GF-D8 (cell line): ENCODE results near the gene CTXND1.

Experiments used
- DNase-seq: peaks from one replicate; lab custom pipeline; 2025; lab: John Stamatoyannopoulos, UW

Gene CTXND1

GRCh38 chr15:80259942-80260510 lies 8.0 kb upstream of the CTXND1 start:
- no peak for DNase-seq

DNA sequence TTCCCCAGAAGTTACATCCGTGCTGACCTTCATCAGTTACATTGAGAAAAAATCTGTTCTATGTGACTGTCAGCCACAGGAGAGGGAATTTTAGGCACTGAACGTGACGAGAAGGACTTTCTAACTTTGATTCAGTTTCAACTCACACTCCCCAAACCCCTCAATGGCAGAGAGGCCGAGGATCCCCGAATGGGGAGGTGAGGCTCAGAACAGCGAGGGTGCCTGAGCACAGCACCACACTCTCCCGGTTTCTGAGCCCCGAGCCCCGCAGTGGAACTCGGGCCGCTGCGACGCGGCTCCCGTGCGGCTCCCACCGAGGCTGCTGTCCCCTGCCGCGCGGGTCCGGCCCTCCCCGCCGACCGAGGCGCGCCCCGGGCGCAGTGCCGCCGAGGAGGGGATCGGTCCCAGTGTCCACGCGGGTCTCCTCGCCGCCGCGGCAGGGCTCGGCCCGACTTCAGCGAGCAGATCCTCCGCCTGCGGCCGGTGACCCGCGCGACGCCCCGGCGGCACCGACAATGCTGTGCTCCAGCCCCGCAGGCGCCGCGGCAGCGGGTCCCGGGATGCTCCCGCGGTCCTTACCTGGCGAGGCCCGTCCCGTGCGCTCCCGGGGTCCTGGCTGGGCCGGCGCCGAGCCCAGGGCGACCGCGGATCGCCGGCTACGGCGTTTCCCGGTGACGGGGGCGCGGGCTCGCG lies 439 bp downstream of the CTXND1 start:
- DNase-seq: no peak

GRCh38 chr15:80250614-80251427 lies 1.2 kb downstream of the CTXND1 start:
- DNase-seq: no peak

- no peak for DNase-seq
Measured at GRCh38 chr15:80249973-80250372, 2.0 kb downstream of the CTXND1 start.

DNA sequence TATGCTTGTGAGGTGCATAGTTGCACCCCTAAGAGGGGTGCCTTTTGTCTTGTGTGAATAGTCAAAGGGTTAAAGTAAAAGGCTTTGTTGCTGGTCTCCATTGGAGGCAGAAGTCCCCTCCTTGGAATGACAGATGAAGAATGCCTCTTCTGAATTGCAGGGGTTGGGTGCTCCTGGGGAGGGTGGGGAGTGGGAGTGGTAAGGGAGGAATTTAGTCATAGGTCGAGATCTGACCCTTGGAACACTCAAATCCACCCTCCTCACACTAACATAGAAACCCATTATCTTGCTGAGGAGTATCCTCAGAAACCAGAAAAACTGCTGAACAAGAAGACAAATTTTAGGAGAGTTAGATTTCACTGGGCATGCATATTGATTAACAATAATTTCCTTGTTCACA lies 4.7 kb downstream of the CTXND1 start:
- DNase-seq: no peak

DNA sequence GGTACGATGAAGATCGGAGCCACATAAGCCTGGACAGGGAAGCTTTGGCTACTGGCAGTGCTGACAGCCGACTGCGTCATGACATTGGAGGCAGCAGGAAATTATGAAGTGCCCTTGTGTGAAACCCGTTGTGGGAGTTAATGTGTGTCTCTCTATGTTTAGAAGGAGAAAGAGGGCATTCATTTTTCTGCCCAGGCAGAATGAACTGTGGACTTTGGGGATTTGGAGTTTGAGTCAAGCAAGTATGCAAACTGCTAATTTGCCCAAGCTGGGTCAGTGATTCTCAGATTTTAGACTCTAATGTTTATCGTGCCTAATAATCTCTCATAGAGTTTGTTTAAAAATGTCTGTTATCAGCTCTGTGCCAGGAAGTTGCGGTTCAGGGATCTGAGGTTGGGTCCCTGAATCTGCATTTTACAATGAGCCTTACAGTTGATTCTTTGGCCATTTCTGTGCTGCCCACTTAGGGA lies 5.6 kb downstream of the CTXND1 start:
- no peak for DNase-seq

GRCh38 chr15:80242802-80243201 lies 9.2 kb downstream of the CTXND1 start:
- peak; percentile 29 for DNase-seq

- DNase-seq: no peak
Measured at GRCh38 chr15:80242132-80242769, 9.8 kb downstream of the CTXND1 start.

GRCh38 chr15:80241508-80241907 lies 10.5 kb downstream of the CTXND1 start:
- DNase-seq: no peak

DNA sequence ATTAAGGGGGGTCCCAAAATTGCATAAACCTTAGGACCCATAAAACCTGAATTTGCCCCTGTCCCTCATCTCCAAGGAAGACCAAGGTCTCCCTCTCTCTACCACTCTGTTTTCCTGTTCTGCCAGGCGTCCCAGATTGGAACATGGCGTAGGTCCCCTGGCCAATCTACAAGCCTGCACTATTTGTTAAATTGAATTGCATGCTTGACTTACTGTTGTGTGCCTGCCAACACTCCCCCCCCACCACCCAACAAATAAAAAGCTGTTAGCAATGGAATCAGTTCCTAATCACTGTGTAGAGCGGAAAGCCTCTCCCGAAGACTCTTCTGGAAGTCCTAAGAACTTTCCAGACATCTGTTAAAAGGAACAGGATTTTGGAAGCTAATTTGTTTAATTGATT lies 11.7 kb downstream of the CTXND1 start:
- DNase-seq: no peak

- DNase-seq: no peak
Measured at GRCh38 chr15:80234883-80235282, 17.1 kb downstream of the CTXND1 start.

DNA sequence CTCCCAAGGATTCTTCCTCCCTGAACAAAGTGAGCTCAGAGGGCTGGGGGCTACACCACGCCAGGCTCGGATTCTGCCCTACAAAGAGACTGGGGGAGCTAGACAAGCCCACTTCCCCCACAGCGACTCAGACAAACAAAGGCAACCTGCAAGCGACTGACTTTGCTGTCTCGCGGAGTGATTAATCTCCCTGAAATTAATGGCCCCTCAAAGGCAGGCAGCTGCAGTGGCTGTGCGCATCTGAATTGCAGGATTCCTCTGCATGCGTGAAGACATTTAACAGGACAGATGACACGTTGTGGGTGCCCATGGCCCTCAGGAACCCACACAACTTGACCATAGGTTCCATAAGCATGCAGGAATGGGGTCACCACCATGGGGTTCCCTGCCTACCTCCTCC lies 18.4 kb downstream of the CTXND1 start:
- DNase-seq: no peak

GRCh38 chr15:80231371-80231770 lies 20.6 kb downstream of the CTXND1 start:
- DNase-seq: no peak

GRCh38 chr15:80228959-80229610 lies 22.9 kb downstream of the CTXND1 start:
- no peak for DNase-seq

GRCh38 chr15:80219955-80220354 lies 32.1 kb downstream of the CTXND1 start:
- DNase-seq: no peak

DNA sequence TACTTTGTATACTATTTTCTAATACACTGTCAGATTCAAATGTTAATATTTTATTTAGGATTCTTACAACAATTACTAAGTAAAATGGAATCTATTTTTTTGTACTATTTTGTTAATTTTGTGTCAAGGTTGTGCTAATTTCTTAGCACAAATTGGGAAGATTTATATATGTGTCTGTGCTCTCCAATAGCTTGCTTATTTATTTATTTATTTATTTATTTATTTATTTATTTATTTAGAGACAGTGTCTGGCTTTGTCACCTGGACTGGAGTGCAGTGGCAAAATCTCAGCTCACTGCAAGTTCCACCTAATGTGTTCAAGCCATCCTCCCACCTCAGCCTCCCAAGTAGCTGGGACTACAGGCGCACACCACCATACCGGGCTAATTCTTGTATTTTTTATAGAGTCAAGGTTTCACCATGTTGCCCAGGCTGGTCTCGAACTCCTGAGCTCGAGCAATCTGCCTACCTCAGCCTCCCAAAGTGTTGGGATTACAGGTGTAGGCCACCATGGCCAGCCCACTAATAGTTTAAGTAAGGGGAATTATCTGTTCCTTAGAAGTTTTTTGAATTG lies 34.6 kb downstream of the CTXND1 start:
- no peak for DNase-seq

DNA sequence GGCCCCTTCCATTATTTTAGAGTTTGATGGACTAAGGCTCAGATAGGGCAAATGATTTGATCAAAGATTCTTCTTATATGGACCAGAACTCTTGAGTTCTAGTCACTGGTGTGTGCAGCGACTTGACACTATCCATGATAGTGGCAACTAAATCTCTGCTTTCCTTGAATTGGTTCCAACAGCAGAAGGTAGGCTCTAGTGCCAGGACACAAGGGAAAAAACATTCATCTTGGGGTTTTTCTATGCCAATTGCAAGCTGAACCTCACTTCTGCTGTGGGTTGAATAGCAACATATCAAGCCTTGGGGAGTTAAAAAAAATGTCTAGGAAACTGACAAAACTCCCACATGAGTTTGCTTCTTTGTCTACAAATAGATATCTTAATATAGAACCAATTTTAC lies 35.1 kb downstream of the CTXND1 start:
- DNase-seq: no peak

GRCh38 chr15:80216141-80216540 lies 35.9 kb downstream of the CTXND1 start:
- DNase-seq: no peak

- no peak for DNase-seq
Measured at GRCh38 chr15:80214910-80215309, 37.1 kb downstream of the CTXND1 start.

GRCh38 chr15:80211976-80212375 lies 40.0 kb downstream of the CTXND1 start:
- no peak for DNase-seq
